Stimulated activated CD4-positive, alpha-beta T cell treated with anti-CD3 and anti-CD28 coated beads, Interleukin-15, amount 100 ng/mL, for 48 hours (primary cell): ENCODE results near the gene SH3GLB1.

Experiments
- DNase-seq, 2 donors: peaks; one replicate each; pipeline ENCODE4 v3.0.0-alpha.2; 2020; ENCODE audit warnings: low read depth in 2 of 2

The SH3GLB1 gene

GRCh38 chr1:86733340-86733739, 29.0 kb downstream of the SH3GLB1 start:
- DNase-seq = no peak

GRCh38 chr1:86739648-86740509, 35.5 kb downstream of the SH3GLB1 start:
- DNase-seq = no peak

GRCh38 chr1:86741947-86742572, 37.7 kb downstream of the SH3GLB1 start:
- DNase-seq = peak in 1 of 2 donors; percentile 14

GRCh38 chr1:86747304-86747703, 42.9 kb downstream of the SH3GLB1 start:
- no peak for DNase-seq

- DNase-seq = no peak
Measured at GRCh38 chr1:86748622-86749373, 44.4 kb downstream of the SH3GLB1 start.

- DNase-seq = no peak
Measured at GRCh38 chr1:86750076-86750475, 45.7 kb downstream of the SH3GLB1 start.

GRCh38 chr1:86750530-86750929, 46.2 kb downstream of the SH3GLB1 start:
- no peak for DNase-seq

- no peak for DNase-seq
Measured at GRCh38 chr1:86751923-86752322, 47.5 kb downstream of the SH3GLB1 start.

- DNase-seq = no peak
Measured at GRCh38 chr1:86753700-86754099, 49.3 kb downstream of the SH3GLB1 start.

GRCh38 chr1:86754265-86754974, 50.0 kb downstream of the SH3GLB1 start:
- no peak for DNase-seq

GRCh38 chr1:86756062-86756406, 51.7 kb downstream of the SH3GLB1 start:
- DNase-seq = no peak

GRCh38 chr1:86757272-86757984, 53.1 kb downstream of the SH3GLB1 start:
- DNase-seq = no peak

- no peak for DNase-seq
Measured at GRCh38 chr1:86758570-86758969, 54.2 kb downstream of the SH3GLB1 start.

- DNase-seq = no peak
Measured at GRCh38 chr1:86760199-86760598, 55.8 kb downstream of the SH3GLB1 start.

- no peak for DNase-seq
Measured at GRCh38 chr1:86762336-86762735, 58.0 kb downstream of the SH3GLB1 start.

- no peak for DNase-seq
Measured at GRCh38 chr1:86764523-86764922, 60.1 kb downstream of the SH3GLB1 start.

GRCh38 chr1:86765073-86765472, 60.7 kb downstream of the SH3GLB1 start:
- no peak for DNase-seq

- DNase-seq = no peak
Measured at GRCh38 chr1:86765674-86766073, 61.3 kb downstream of the SH3GLB1 start.

- no peak for DNase-seq
Measured at GRCh38 chr1:86768554-86768953, 64.2 kb downstream of the SH3GLB1 start.

GRCh38 chr1:86769065-86769464, 64.7 kb downstream of the SH3GLB1 start:
- DNase-seq = no peak
